Measurements from ENCODE around the gene DGLUCY.
"Not testable (repeated sequence)": the region's sequence is repeated elsewhere in the genome, so short reads cannot be mapped to it uniquely, and the experiment has no call there.

DGLUCY gene

GRCh38 chr14:91215381-91215780, 101.5 kb downstream of the DGLUCY start:
- DNase-seq (ENCODE audit: low spot score), result no peak

GRCh38 chr14:91216731-91217226, 102.9 kb downstream of the DGLUCY start:
- DNase-seq (ENCODE audit: low spot score), result no peak

GRCh38 chr14:91218014-91218413, 104.1 kb downstream of the DGLUCY start:
- no peak for DNase-seq (ENCODE audit: low spot score)

GRCh38 chr14:91219517-91220389, 105.9 kb downstream of the DGLUCY start:
- no peak for DNase-seq (ENCODE audit: low spot score)

- DNase-seq (ENCODE audit: low spot score), result no peak
Measured at GRCh38 chr14:91220581-91221000, 106.7 kb downstream of the DGLUCY start.

- no peak for DNase-seq (ENCODE audit: low spot score)
Measured at GRCh38 chr14:91221270-91221669, 107.4 kb downstream of the DGLUCY start.

- peak; percentile 51 for DNase-seq (ENCODE audit: low spot score)
Measured at GRCh38 chr14:91223028-91223783, 109.3 kb downstream of the DGLUCY start.

- peak; percentile 24 for DNase-seq (ENCODE audit: low spot score)
Measured at GRCh38 chr14:91225025-91225424, 111.2 kb downstream of the DGLUCY start.

- DNase-seq (ENCODE audit: low spot score), result not testable (repeated sequence)
Measured at GRCh38 chr14:91226360-91226759, 112.5 kb downstream of the DGLUCY start.

- DNase-seq (ENCODE audit: low spot score), result no peak
Measured at GRCh38 chr14:91227183-91227628, 113.3 kb downstream of the DGLUCY start.

GRCh38 chr14:91228112-91229004, 114.5 kb downstream of the DGLUCY start:
- DNase-seq (ENCODE audit: low spot score), result peak; percentile 50

GRCh38 chr14:91229005-91229382, 115.1 kb downstream of the DGLUCY start:
- DNase-seq (ENCODE audit: low spot score), result no peak

GRCh38 chr14:91229743-91230200, 115.9 kb downstream of the DGLUCY start:
- no peak for DNase-seq (ENCODE audit: low spot score)

- peak; percentile 22 for DNase-seq (ENCODE audit: low spot score)
Measured at GRCh38 chr14:91230397-91231035, 116.6 kb downstream of the DGLUCY start.

- no peak for DNase-seq (ENCODE audit: low spot score)
Measured at GRCh38 chr14:91231446-91231845, 117.6 kb downstream of the DGLUCY start.

GRCh38 chr14:91232052-91232451, 118.2 kb downstream of the DGLUCY start:
- DNase-seq (ENCODE audit: low spot score), result no peak

GRCh38 chr14:91232603-91233002, 118.7 kb downstream of the DGLUCY start:
- no peak for DNase-seq (ENCODE audit: low spot score)

- DNase-seq (ENCODE audit: low spot score), result no peak
Measured at GRCh38 chr14:91233936-91234790, 120.3 kb downstream of the DGLUCY start.

- no peak for DNase-seq (ENCODE audit: low spot score)
Measured at GRCh38 chr14:91234791-91235114, 120.9 kb downstream of the DGLUCY start.

GRCh38 chr14:91235841-91236240, 122.0 kb downstream of the DGLUCY start:
- no peak for DNase-seq (ENCODE audit: low spot score)

Data from RKO (cell line).